GM23338 (cell line): ENCODE data around the gene RFNG. TPM values are rescaled to one million over a fixed set of nuclear protein-coding genes. Genes with fewer than 3 reads are reported as not detected.

Source experiments
- ATAC-seq: fragments of 200-7000 bp; cut with Tn5 transposase; 3 replicates; pipeline ENCODE4 v1.9.1; 2020
- DNase-seq: peaks from one replicate; pipeline ENCODE4 v3.0.0-alpha.2; 2015; ENCODE audit warnings: low spot score
- H2AFZ ChIP-seq: fragments of 200-600 bp; sonication (generic); 2 replicates; pipeline ENCODE4 v1.8.0; 2016; ENCODE audit warnings: antibody characterized with exemption, mild to moderate bottlenecking, moderate library complexity
- H3F3A ChIP-seq: fragments of 200-600 bp; sonication (generic); replicated peaks from 2 replicates; pipeline ENCODE4 v1.8.0; 2017; ENCODE audit warnings: antibody characterized with exemption, mixed run types, low read depth
- H3K27ac ChIP-seq: fragments of 200-600 bp; sonication (generic); 2 replicates; pipeline ENCODE4 v1.6.1; 2016; ENCODE audit warnings: low read depth
- H3K27me3 ChIP-seq: fragments of 200-600 bp; sonication (generic); 2 replicates; pipeline ENCODE4 v1.8.0; 2016; ENCODE audit warnings: mild to moderate bottlenecking, mixed run types, moderate library complexity; ENCODE audit not compliant: insufficient read depth
- H3K36me3 ChIP-seq: fragments of 200-600 bp; sonication (generic); 2 replicates; pipeline ENCODE4 v1.8.0; 2016; ENCODE audit warnings: mild to moderate bottlenecking; ENCODE audit not compliant: insufficient read depth
- H3K4me1 ChIP-seq: fragments of 200-600 bp; sonication (generic); 2 replicates; pipeline ENCODE4 v1.8.0; 2016; ENCODE audit warnings: mild to moderate bottlenecking, moderate library complexity; ENCODE audit not compliant: insufficient read depth
- H3K4me2 ChIP-seq: fragments of 200-600 bp; sonication (generic); 2 replicates; pipeline ENCODE4 v1.7.1; 2017; ENCODE audit warnings: mixed run types
- H3K4me3 ChIP-seq: fragments of 200-600 bp; sonication (generic); 2 replicates; pipeline ENCODE4 v1.6.1; 2016; ENCODE audit warnings: mixed run types
- H3K79me2 ChIP-seq: fragments of 200-600 bp; sonication (generic); replicated peaks from 2 replicates; pipeline ENCODE4 v1.8.0; 2017; ENCODE audit warnings: mild to moderate bottlenecking; ENCODE audit not compliant: insufficient read depth
- H3K9me2 ChIP-seq: fragments of 200-600 bp; sonication (generic); 2 replicates; pipeline ENCODE4 v1.8.0; 2017; ENCODE audit not compliant: insufficient read depth
- H4K20me1 ChIP-seq: fragments of 200-600 bp; sonication (generic); replicated peaks from 2 replicates; pipeline ENCODE4 v1.8.0; 2017; ENCODE audit warnings: mild to moderate bottlenecking; ENCODE audit not compliant: insufficient read depth
- H3K27ac Mint-ChIP-seq: 2 replicates; pipeline ENCODE4 v1.8.0; 2020; ENCODE audit warnings: inconsistent platforms, mild to moderate bottlenecking, moderate library complexity, mixed read lengths
- H3K27me3 Mint-ChIP-seq: 3 replicates; pipeline ENCODE4 v1.8.0; 2022; ENCODE audit warnings: low read depth, mild to moderate bottlenecking, moderate library complexity, mixed read lengths, inconsistent platforms; ENCODE audit not compliant: insufficient read depth, poor library complexity
- H3K36me3 Mint-ChIP-seq: 3 replicates; pipeline ENCODE4 v1.8.0; 2021; ENCODE audit warnings: low read depth, mild to moderate bottlenecking, inconsistent platforms, moderate library complexity, mixed read lengths
- H3K4me1 Mint-ChIP-seq: 3 replicates; pipeline ENCODE4 v1.8.0; 2020; ENCODE audit warnings: mild to moderate bottlenecking, inconsistent platforms, mixed read lengths
- H3K4me3 Mint-ChIP-seq: 3 replicates; pipeline ENCODE4 v1.8.0; 2021; ENCODE audit warnings: moderate library complexity, mild to moderate bottlenecking, inconsistent platforms, mixed read lengths
- H3K9me3 Mint-ChIP-seq: 3 replicates; pipeline ENCODE4 v1.8.0; 2020; ENCODE audit warnings: moderate library complexity, mild to moderate bottlenecking, inconsistent platforms, mixed read lengths
- CREB1 ChIP-seq: fragments of 250-450 bp; sonication (Bioruptor Pico); IDR thresholded peaks from 2 replicates; pipeline ENCODE4 v1.5.0; 2020; ENCODE audit warnings: low read depth, mild to moderate bottlenecking, moderate library complexity
- ETS1 ChIP-seq: IDR thresholded peaks from 2 replicates; pipeline ENCODE4 v1.6.1; 2016; ENCODE audit warnings: antibody characterized with exemption
- EZH2 ChIP-seq: fragments of 200-600 bp; sonication (generic); IDR thresholded peaks from one replicate; pipeline ENCODE4 v1.8.0; 2017; ENCODE audit warnings: antibody characterized with exemption, mild to moderate bottlenecking, low read depth; ENCODE audit not compliant: unreplicated experiment
- JUNB ChIP-seq: IDR thresholded peaks from one replicate; pipeline ENCODE4 v1.6.1; 2016; ENCODE audit warnings: antibody characterized with exemption; ENCODE audit not compliant: unreplicated experiment
- NANOG ChIP-seq: IDR thresholded peaks from 2 replicates; pipeline ENCODE4 v1.6.1; 2016; ENCODE audit warnings: antibody characterized with exemption, borderline replicate concordance
- POLR2AphosphoS5 ChIP-seq: IDR thresholded peaks from 2 replicates; pipeline ENCODE4 v1.6.1; 2016; ENCODE audit warnings: antibody characterized with exemption, low read depth
- STAT1 ChIP-seq: IDR thresholded peaks from one replicate; pipeline ENCODE4 v1.6.1; 2016; ENCODE audit warnings: antibody characterized with exemption; ENCODE audit not compliant: unreplicated experiment
- ZNF114 ChIP-seq: fragments of 250-450 bp; sonication (Bioruptor Pico); IDR thresholded peaks from 2 replicates; pipeline ENCODE4 v1.5.0; 2020; ENCODE audit warnings: mild to moderate bottlenecking, moderate library complexity
- ZNF331 ChIP-seq: fragments of 250-450 bp; sonication (Bioruptor Pico); IDR thresholded peaks from 2 replicates; pipeline ENCODE4 v1.5.0; 2020; ENCODE audit warnings: low read depth, mild to moderate bottlenecking, moderate library complexity
- polyA plus RNA-seq: library from polyadenylated mRNA; unstranded; fragments of >200 nt; fragmentation: Nextera tagmentation; extraction: Ambion mirVana; gene quantifications from 2 replicates; pipeline ENCODE4 v1.2.1, GENCODE V29; 2016
- total RNA-seq: library from RNA; depleted of rRNA; stranded (reverse); fragments of >200 nt; shearing (Covaris generic); gene quantifications from 2 replicates; pipeline ENCODE4 v1.2.3, GENCODE V29; 2014
- TF ChIP-seq, protein P1 (sequence below): fragments of 250-450 bp; sonication (Bioruptor Pico); IDR thresholded peaks from 2 replicates; pipeline ENCODE4 v1.5.0; 2020; ENCODE audit warnings: mild to moderate bottlenecking, moderate library complexity
- TF ChIP-seq, protein P2 (sequence below): IDR thresholded peaks from one replicate; pipeline ENCODE4 v1.6.1; 2018; ENCODE audit warnings: antibody characterized with exemption; ENCODE audit not compliant: unreplicated experiment

Gene RFNG
- total and polyA plus RNA-seq, 2 experiments from 2014 or later, result 18.0 to 44.7 TPM

- no peaks in the 10 kb centered on the region for H4K20me1 ChIP-seq
- H3K4me3 ChIP-seq, result no peak overlapping the region
- no peaks in the 10 kb centered on the region for H3K9me2 ChIP-seq
- H3K4me1 ChIP-seq, result no peaks in the 10 kb centered on the region
- peaks cover 3% of the 10 kb centered on the region; the same call in 1 of the 2 replicates for H3F3A ChIP-seq
- DNase-seq, result no peak
- no peaks in the 10 kb centered on the region for H3K79me2 ChIP-seq
- TF ChIP-seq CREB1 (CRISPR knock-in tag), result no peak
- TF ChIP-seq ETS1, result no peak
- TF ChIP-seq POLR2AphosphoS5, result no peak
- TF ChIP-seq, protein P1, sequence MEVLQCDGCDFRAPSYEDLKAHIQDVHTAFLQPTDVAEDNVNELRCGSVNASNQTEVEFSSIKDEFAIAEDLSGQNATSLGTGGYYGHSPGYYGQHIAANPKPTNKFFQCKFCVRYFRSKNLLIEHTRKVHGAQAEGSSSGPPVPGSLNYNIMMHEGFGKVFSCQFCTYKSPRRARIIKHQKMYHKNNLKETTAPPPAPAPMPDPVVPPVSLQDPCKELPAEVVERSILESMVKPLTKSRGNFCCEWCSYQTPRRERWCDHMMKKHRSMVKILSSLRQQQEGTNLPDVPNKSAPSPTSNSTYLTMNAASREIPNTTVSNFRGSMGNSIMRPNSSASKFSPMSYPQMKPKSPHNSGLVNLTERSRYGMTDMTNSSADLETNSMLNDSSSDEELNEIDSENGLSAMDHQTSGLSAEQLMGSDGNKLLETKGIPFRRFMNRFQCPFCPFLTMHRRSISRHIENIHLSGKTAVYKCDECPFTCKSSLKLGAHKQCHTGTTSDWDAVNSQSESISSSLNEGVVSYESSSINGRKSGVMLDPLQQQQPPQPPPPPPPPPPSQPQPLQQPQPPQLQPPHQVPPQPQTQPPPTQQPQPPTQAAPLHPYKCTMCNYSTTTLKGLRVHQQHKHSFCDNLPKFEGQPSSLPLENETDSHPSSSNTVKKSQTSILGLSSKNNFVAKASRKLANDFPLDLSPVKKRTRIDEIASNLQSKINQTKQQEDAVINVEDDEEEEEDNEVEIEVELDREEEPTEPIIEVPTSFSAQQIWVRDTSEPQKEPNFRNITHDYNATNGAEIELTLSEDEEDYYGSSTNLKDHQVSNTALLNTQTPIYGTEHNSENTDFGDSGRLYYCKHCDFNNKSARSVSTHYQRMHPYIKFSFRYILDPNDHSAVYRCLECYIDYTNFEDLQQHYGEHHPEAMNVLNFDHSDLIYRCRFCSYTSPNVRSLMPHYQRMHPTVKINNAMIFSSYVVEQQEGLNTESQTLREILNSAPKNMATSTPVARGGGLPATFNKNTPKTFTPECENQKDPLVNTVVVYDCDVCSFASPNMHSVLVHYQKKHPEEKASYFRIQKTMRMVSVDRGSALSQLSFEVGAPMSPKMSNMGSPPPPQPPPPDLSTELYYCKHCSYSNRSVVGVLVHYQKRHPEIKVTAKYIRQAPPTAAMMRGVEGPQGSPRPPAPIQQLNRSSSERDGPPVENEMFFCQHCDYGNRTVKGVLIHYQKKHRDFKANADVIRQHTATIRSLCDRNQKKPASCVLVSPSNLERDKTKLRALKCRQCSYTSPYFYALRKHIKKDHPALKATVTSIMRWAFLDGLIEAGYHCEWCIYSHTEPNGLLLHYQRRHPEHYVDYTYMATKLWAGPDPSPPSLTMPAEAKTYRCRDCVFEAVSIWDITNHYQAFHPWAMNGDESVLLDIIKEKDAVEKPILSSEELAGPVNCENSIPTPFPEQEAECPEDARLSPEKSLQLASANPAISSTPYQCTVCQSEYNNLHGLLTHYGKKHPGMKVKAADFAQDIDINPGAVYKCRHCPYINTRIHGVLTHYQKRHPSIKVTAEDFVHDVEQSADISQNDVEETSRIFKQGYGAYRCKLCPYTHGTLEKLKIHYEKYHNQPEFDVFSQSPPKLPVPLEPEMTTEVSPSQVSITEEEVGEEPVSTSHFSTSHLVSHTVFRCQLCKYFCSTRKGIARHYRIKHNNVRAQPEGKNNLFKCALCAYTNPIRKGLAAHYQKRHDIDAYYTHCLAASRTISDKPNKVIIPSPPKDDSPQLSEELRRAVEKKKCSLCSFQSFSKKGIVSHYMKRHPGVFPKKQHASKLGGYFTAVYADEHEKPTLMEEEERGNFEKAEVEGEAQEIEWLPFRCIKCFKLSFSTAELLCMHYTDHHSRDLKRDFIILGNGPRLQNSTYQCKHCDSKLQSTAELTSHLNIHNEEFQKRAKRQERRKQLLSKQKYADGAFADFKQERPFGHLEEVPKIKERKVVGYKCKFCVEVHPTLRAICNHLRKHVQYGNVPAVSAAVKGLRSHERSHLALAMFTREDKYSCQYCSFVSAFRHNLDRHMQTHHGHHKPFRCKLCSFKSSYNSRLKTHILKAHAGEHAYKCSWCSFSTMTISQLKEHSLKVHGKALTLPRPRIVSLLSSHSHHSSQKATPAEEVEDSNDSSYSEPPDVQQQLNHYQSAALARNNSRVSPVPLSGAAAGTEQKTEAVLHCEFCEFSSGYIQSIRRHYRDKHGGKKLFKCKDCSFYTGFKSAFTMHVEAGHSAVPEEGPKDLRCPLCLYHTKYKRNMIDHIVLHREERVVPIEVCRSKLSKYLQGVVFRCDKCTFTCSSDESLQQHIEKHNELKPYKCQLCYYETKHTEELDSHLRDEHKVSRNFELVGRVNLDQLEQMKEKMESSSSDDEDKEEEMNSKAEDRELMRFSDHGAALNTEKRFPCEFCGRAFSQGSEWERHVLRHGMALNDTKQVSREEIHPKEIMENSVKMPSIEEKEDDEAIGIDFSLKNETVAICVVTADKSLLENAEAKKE (CRISPR knock-in tag), result no peak
- TF ChIP-seq JUNB, result no peak
- TF ChIP-seq STAT1, result no peak
- no peak for TF ChIP-seq ZNF114
- no peak for TF ChIP-seq EZH2
- no peak for TF ChIP-seq NANOG
- TF ChIP-seq, protein P2, sequence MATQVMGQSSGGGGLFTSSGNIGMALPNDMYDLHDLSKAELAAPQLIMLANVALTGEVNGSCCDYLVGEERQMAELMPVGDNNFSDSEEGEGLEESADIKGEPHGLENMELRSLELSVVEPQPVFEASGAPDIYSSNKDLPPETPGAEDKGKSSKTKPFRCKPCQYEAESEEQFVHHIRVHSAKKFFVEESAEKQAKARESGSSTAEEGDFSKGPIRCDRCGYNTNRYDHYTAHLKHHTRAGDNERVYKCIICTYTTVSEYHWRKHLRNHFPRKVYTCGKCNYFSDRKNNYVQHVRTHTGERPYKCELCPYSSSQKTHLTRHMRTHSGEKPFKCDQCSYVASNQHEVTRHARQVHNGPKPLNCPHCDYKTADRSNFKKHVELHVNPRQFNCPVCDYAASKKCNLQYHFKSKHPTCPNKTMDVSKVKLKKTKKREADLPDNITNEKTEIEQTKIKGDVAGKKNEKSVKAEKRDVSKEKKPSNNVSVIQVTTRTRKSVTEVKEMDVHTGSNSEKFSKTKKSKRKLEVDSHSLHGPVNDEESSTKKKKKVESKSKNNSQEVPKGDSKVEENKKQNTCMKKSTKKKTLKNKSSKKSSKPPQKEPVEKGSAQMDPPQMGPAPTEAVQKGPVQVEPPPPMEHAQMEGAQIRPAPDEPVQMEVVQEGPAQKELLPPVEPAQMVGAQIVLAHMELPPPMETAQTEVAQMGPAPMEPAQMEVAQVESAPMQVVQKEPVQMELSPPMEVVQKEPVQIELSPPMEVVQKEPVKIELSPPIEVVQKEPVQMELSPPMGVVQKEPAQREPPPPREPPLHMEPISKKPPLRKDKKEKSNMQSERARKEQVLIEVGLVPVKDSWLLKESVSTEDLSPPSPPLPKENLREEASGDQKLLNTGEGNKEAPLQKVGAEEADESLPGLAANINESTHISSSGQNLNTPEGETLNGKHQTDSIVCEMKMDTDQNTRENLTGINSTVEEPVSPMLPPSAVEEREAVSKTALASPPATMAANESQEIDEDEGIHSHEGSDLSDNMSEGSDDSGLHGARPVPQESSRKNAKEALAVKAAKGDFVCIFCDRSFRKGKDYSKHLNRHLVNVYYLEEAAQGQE, result no peak
- TF ChIP-seq ZNF331 (CRISPR knock-in tag), result no peak
- no peak overlapping the region for H3K27ac ChIP-seq
- no peaks in the 10 kb centered on the region for H3K27me3 ChIP-seq
- Mint-ChIP-seq H3K9me3 (no peaks in the 10 kb centered on the region), H3K4me3 (no peak overlapping the region), H3K4me1 (no peaks in the 10 kb centered on the region), H3K27ac (no peak overlapping the region), H3K36me3 (peaks cover 16% of the 10 kb centered on the region), H3K27me3 (peaks cover 8% of the 10 kb centered on the region)
- H3K4me2 ChIP-seq, result no peak overlapping the region
- H3K36me3 ChIP-seq, result peaks cover 4% of the 10 kb centered on the region; the same call in 1 of the 2 replicates
- H2AFZ ChIP-seq, result no peak overlapping the region
- ATAC-seq, result no peak
Measured at GRCh38 chr17:82060614-82061013, 9.0 kb upstream of the RFNG start.
